ENCODE data around the gene CDKN2AIPNL.

GRCh38 chr5:134455466-134455865, 43.8 kb upstream of the CDKN2AIPNL start:
- TF ChIP-seq, protein P1, sequence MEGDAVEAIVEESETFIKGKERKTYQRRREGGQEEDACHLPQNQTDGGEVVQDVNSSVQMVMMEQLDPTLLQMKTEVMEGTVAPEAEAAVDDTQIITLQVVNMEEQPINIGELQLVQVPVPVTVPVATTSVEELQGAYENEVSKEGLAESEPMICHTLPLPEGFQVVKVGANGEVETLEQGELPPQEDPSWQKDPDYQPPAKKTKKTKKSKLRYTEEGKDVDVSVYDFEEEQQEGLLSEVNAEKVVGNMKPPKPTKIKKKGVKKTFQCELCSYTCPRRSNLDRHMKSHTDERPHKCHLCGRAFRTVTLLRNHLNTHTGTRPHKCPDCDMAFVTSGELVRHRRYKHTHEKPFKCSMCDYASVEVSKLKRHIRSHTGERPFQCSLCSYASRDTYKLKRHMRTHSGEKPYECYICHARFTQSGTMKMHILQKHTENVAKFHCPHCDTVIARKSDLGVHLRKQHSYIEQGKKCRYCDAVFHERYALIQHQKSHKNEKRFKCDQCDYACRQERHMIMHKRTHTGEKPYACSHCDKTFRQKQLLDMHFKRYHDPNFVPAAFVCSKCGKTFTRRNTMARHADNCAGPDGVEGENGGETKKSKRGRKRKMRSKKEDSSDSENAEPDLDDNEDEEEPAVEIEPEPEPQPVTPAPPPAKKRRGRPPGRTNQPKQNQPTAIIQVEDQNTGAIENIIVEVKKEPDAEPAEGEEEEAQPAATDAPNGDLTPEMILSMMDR (conservative IDR thresholded peaks at IDR 0.05; ENCODE audit: low read depth, low read length), result no peak
- TF ChIP-seq ELK1 (IDR thresholded peaks at IDR 0.05; ENCODE audit: borderline replicate concordance, low read depth, low read length) (no peak), BHLHE40 (IDR thresholded peaks at IDR 0.05; ENCODE audit: low read depth, low read length) (no peak), RFX5 (IDR thresholded peaks at IDR 0.05; ENCODE audit: low read depth, low read length) (no peak), USF2 (IDR thresholded peaks at IDR 0.05; ENCODE audit: low read depth, low read length) (no peak), POLR2A (IDR thresholded peaks at IDR 0.05; ENCODE audit: low read depth, low read length) (no peak), CEBPB (IDR thresholded peaks at IDR 0.05; ENCODE audit: low read depth, low read length) (peak; percentile 17; the same call in 1 of the 2 replicates), RCOR1 (IDR thresholded peaks at IDR 0.05; ENCODE audit: insufficient replicate concordance, low read length) (no peak)
